SK-N-SH (cell line): ENCODE measurements around the gene SEC14L2.

Experiments used
- CHD2 ChIP-seq: fragments of 150-350 bp; IDR thresholded peaks from 2 replicates; pipeline ENCODE4 v1.6.1; 2018; ENCODE audit warnings: low read length; ENCODE audit not compliant: partially characterized antibody
- CTCF ChIP-seq: fragments of 200-600 bp; sonication (generic); IDR thresholded peaks from 2 replicates; pipeline ENCODE4 v1.6.1; 2017; ENCODE audit warnings: antibody characterized with exemption, mild to moderate bottlenecking, moderate library complexity
- EP300 ChIP-seq, 2 experiments: IDR thresholded peaks; 2 replicates each; pipeline versions ENCODE4 v1.4.0 to v1.6.1; 2012; ENCODE audit warnings: borderline replicate concordance in 1 of 2, low read depth in 1 of 2, low read length in 1 of 2
- GATA2 ChIP-seq: sonication (generic); formaldehyde crosslinking; IDR thresholded peaks from 2 replicates; pipeline ENCODE4 v1.5.0; 2020; ENCODE audit warnings: mild to moderate bottlenecking, missing genetic modification reagents
- JUND ChIP-seq: IDR thresholded peaks from 2 replicates; pipeline ENCODE4 v1.4.0; 2012
- NRF1 ChIP-seq: IDR thresholded peaks from 2 replicates; pipeline ENCODE4 v1.6.1; 2012; ENCODE audit warnings: low read depth, mild to moderate bottlenecking, low read length
- POLR2AphosphoS5 ChIP-seq: IDR thresholded peaks from 2 replicates; pipeline ENCODE4 v1.6.1; 2012; ENCODE audit warnings: low read depth, low read length
- RFX5 ChIP-seq: IDR thresholded peaks from 2 replicates; pipeline ENCODE4 v1.6.1; 2012; ENCODE audit warnings: mild to moderate bottlenecking, improper control_type of control experiment, low read length
- SIN3A ChIP-seq: IDR thresholded peaks from 2 replicates; pipeline ENCODE4 v1.6.1; 2012; ENCODE audit warnings: low read depth, mild to moderate bottlenecking, low read length, moderate library complexity, borderline replicate concordance
- TAF1 ChIP-seq: IDR thresholded peaks from 2 replicates; pipeline ENCODE4 v1.6.1; 2012; ENCODE audit warnings: low read depth, mild to moderate bottlenecking, low read length, moderate library complexity, borderline replicate concordance
- YY1 ChIP-seq: IDR thresholded peaks from 2 replicates; pipeline ENCODE4 v1.4.0; 2012; ENCODE audit warnings: low read depth, mild to moderate bottlenecking
- TF ChIP-seq, protein P1 (sequence below): IDR thresholded peaks from 2 replicates; pipeline ENCODE4 v1.6.1; 2012; ENCODE audit warnings: mild to moderate bottlenecking, low read depth, low read length, moderate library complexity
- TF ChIP-seq, protein P2 (sequence below): IDR thresholded peaks from 2 replicates; pipeline ENCODE4 v1.4.0; 2012; ENCODE audit warnings: low read depth, borderline replicate concordance

GRCh38 chr22:30414525-30415047 lies 17.8 kb downstream of the SEC14L2 start:
- TF ChIP-seq CTCF (no peak), JUND (no peak), EP300 (IDR thresholded peaks at IDR 0.05; ENCODE audit: borderline replicate concordance in 1 of 2, low read depth in 1 of 2, low read length in 1 of 2) (no peak), SIN3A (no peak), TAF1 (no peak), NRF1 (no peak), GATA2 (CRISPR knock-in tag) (no peak), POLR2AphosphoS5 (no peak), CHD2 (no peak), YY1 (no peak), RFX5 (no peak)
- TF ChIP-seq, protein P1, sequence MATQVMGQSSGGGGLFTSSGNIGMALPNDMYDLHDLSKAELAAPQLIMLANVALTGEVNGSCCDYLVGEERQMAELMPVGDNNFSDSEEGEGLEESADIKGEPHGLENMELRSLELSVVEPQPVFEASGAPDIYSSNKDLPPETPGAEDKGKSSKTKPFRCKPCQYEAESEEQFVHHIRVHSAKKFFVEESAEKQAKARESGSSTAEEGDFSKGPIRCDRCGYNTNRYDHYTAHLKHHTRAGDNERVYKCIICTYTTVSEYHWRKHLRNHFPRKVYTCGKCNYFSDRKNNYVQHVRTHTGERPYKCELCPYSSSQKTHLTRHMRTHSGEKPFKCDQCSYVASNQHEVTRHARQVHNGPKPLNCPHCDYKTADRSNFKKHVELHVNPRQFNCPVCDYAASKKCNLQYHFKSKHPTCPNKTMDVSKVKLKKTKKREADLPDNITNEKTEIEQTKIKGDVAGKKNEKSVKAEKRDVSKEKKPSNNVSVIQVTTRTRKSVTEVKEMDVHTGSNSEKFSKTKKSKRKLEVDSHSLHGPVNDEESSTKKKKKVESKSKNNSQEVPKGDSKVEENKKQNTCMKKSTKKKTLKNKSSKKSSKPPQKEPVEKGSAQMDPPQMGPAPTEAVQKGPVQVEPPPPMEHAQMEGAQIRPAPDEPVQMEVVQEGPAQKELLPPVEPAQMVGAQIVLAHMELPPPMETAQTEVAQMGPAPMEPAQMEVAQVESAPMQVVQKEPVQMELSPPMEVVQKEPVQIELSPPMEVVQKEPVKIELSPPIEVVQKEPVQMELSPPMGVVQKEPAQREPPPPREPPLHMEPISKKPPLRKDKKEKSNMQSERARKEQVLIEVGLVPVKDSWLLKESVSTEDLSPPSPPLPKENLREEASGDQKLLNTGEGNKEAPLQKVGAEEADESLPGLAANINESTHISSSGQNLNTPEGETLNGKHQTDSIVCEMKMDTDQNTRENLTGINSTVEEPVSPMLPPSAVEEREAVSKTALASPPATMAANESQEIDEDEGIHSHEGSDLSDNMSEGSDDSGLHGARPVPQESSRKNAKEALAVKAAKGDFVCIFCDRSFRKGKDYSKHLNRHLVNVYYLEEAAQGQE: no peak
- TF ChIP-seq, protein P2, sequence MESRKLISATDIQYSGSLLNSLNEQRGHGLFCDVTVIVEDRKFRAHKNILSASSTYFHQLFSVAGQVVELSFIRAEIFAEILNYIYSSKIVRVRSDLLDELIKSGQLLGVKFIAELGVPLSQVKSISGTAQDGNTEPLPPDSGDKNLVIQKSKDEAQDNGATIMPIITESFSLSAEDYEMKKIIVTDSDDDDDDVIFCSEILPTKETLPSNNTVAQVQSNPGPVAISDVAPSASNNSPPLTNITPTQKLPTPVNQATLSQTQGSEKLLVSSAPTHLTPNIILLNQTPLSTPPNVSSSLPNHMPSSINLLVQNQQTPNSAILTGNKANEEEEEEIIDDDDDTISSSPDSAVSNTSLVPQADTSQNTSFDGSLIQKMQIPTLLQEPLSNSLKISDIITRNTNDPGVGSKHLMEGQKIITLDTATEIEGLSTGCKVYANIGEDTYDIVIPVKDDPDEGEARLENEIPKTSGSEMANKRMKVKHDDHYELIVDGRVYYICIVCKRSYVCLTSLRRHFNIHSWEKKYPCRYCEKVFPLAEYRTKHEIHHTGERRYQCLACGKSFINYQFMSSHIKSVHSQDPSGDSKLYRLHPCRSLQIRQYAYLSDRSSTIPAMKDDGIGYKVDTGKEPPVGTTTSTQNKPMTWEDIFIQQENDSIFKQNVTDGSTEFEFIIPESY: no peak
